Measurements from ENCODE around the gene CYP26B1.

Gene CYP26B1

GRCh38 chr2:72154386-72154975 is 6.8 kb upstream of the CYP26B1 start:
- TF ChIP-seq TAF1 (IDR thresholded peaks at IDR 0.05; ENCODE audit: low read depth) (no peak), YY1 (IDR thresholded peaks at IDR 0.05; ENCODE audit: low read depth) (no peak), TEAD4 (IDR thresholded peaks at IDR 0.05) (no peak), CREB1 (IDR thresholded peaks at IDR 0.05; ENCODE audit: low read depth) (no peak), USF1 (IDR thresholded peaks at IDR 0.05) (no peak), RAD21 (IDR thresholded peaks at IDR 0.05; ENCODE audit: low read depth) (no peak), EGR1 (IDR thresholded peaks at IDR 0.05) (no peak), ZBTB7A (IDR thresholded peaks at IDR 0.05; ENCODE audit: low read depth) (no peak)

GRCh38 chr2:72153924-72154323 is 6.3 kb upstream of the CYP26B1 start:
- TF ChIP-seq FOXM1 (IDR thresholded peaks at IDR 0.05; ENCODE audit: borderline replicate concordance, low read depth) (no peak), REST (IDR thresholded peaks at IDR 0.05; ENCODE audit: low read depth) (no peak), RAD21 (IDR thresholded peaks at IDR 0.05; ENCODE audit: low read depth) (no peak), TEAD4 (IDR thresholded peaks at IDR 0.05) (no peak), CEBPB (IDR thresholded peaks at IDR 0.05) (no peak), NFIC (IDR thresholded peaks at IDR 0.05) (no peak), CREB1 (IDR thresholded peaks at IDR 0.05; ENCODE audit: low read depth) (no peak), USF1 (IDR thresholded peaks at IDR 0.05) (no peak), EP300 (IDR thresholded peaks at IDR 0.05; ENCODE audit: borderline replicate concordance) (no peak), ZBTB7A (IDR thresholded peaks at IDR 0.05; ENCODE audit: low read depth) (no peak), MAX (IDR thresholded peaks at IDR 0.05) (no peak), TCF12 (IDR thresholded peaks at IDR 0.05; ENCODE audit: low read depth) (no peak), TAF1 (IDR thresholded peaks at IDR 0.05; ENCODE audit: low read depth) (no peak)

- TF ChIP-seq TCF12 (IDR thresholded peaks at IDR 0.05; ENCODE audit: low read depth) (no peak), EP300 (IDR thresholded peaks at IDR 0.05; ENCODE audit: borderline replicate concordance) (no peak), TEAD4 (IDR thresholded peaks at IDR 0.05) (no peak), EGR1 (IDR thresholded peaks at IDR 0.05) (no peak), FOXM1 (IDR thresholded peaks at IDR 0.05; ENCODE audit: borderline replicate concordance, low read depth) (no peak), NFIC (IDR thresholded peaks at IDR 0.05) (no peak), RAD21 (IDR thresholded peaks at IDR 0.05; ENCODE audit: low read depth) (no peak), YY1 (IDR thresholded peaks at IDR 0.05; ENCODE audit: low read depth) (no peak), MAX (IDR thresholded peaks at IDR 0.05) (no peak), USF1 (IDR thresholded peaks at IDR 0.05) (no peak), ZBTB7A (IDR thresholded peaks at IDR 0.05; ENCODE audit: low read depth) (no peak), CEBPB (IDR thresholded peaks at IDR 0.05) (no peak)
Measured at GRCh38 chr2:72153026-72153791, 5.5 kb upstream of the CYP26B1 start.

- TF ChIP-seq ZBTB7A (IDR thresholded peaks at IDR 0.05; ENCODE audit: low read depth) (no peak), USF1 (IDR thresholded peaks at IDR 0.05) (no peak), MAX (IDR thresholded peaks at IDR 0.05) (no peak), CEBPB (IDR thresholded peaks at IDR 0.05) (no peak), TEAD4 (IDR thresholded peaks at IDR 0.05) (no peak), CREB1 (IDR thresholded peaks at IDR 0.05; ENCODE audit: low read depth) (no peak), REST (IDR thresholded peaks at IDR 0.05; ENCODE audit: low read depth) (no peak), EGR1 (IDR thresholded peaks at IDR 0.05) (no peak), YY1 (IDR thresholded peaks at IDR 0.05; ENCODE audit: low read depth) (no peak), EP300 (IDR thresholded peaks at IDR 0.05; ENCODE audit: borderline replicate concordance) (no peak), RAD21 (IDR thresholded peaks at IDR 0.05; ENCODE audit: low read depth) (no peak), TCF12 (IDR thresholded peaks at IDR 0.05; ENCODE audit: low read depth) (no peak), TAF1 (IDR thresholded peaks at IDR 0.05; ENCODE audit: low read depth) (no peak), NFIC (IDR thresholded peaks at IDR 0.05) (no peak)
Measured at GRCh38 chr2:72150861-72151356, 3.2 kb upstream of the CYP26B1 start.
